Measurements from ENCODE around the gene SFSWAP.

SFSWAP gene

GRCh38 chr12:131795690-131796410 lies 85.0 kb downstream of the SFSWAP start:
- no peak for DNase-seq (ENCODE audit: low spot score)
- in situ Hi-C loops (cut with MboI; ENCODE audit: low pct_unique_long_range_greater_than_20kb, low sequenced_read_pairs, unreplicated experiment), result no loop called here
- no peak for TF ChIP-seq CTCF (IDR thresholded peaks at IDR 0.05; ENCODE audit: extremely low read depth, insufficient read depth, missing control alignments)

- no peak for DNase-seq (ENCODE audit: low spot score)
- in situ Hi-C loops (cut with MboI; ENCODE audit: low pct_unique_long_range_greater_than_20kb, low sequenced_read_pairs, unreplicated experiment), result no loop called here
- no peak for TF ChIP-seq CTCF (IDR thresholded peaks at IDR 0.05; ENCODE audit: extremely low read depth, insufficient read depth, missing control alignments)
These were observed 85.5 kb downstream of the SFSWAP start for GRCh38 chr12:131796411-131796736.

- in situ Hi-C loops (cut with MboI; ENCODE audit: low pct_unique_long_range_greater_than_20kb, low sequenced_read_pairs, unreplicated experiment), result no loop called here
- DNase-seq (ENCODE audit: low spot score), result no peak
- no peak for TF ChIP-seq CTCF (IDR thresholded peaks at IDR 0.05; ENCODE audit: extremely low read depth, insufficient read depth, missing control alignments)
These were observed 86.1 kb downstream of the SFSWAP start for GRCh38 chr12:131796754-131797587.

GRCh38 chr12:131797588-131797934 lies 86.7 kb downstream of the SFSWAP start:
- no peak for DNase-seq (ENCODE audit: low spot score)
- TF ChIP-seq CTCF (IDR thresholded peaks at IDR 0.05; ENCODE audit: extremely low read depth, insufficient read depth, missing control alignments), result no peak
- in situ Hi-C loops (cut with MboI; ENCODE audit: low pct_unique_long_range_greater_than_20kb, low sequenced_read_pairs, unreplicated experiment), result no loop called here

- in situ Hi-C loops (cut with MboI; ENCODE audit: low pct_unique_long_range_greater_than_20kb, low sequenced_read_pairs, unreplicated experiment), result no loop called here
- DNase-seq (ENCODE audit: low spot score), result no peak
- TF ChIP-seq CTCF (IDR thresholded peaks at IDR 0.05; ENCODE audit: extremely low read depth, insufficient read depth, missing control alignments), result no peak
These were observed 88.3 kb downstream of the SFSWAP start for GRCh38 chr12:131799195-131799594.

- no peak for TF ChIP-seq CTCF (IDR thresholded peaks at IDR 0.05; ENCODE audit: extremely low read depth, insufficient read depth, missing control alignments)
- DNase-seq (ENCODE audit: low spot score), result no peak
- in situ Hi-C loops (cut with MboI; ENCODE audit: low pct_unique_long_range_greater_than_20kb, low sequenced_read_pairs, unreplicated experiment), result no loop called here
These were observed 89.1 kb downstream of the SFSWAP start for GRCh38 chr12:131799828-131800593.
